ENCODE data around the gene GSC.
"Not testable (repeated sequence)": the region's sequence is repeated elsewhere in the genome, so short reads cannot be mapped to it uniquely, and the experiment has no call there.

Gene GSC

DNA sequence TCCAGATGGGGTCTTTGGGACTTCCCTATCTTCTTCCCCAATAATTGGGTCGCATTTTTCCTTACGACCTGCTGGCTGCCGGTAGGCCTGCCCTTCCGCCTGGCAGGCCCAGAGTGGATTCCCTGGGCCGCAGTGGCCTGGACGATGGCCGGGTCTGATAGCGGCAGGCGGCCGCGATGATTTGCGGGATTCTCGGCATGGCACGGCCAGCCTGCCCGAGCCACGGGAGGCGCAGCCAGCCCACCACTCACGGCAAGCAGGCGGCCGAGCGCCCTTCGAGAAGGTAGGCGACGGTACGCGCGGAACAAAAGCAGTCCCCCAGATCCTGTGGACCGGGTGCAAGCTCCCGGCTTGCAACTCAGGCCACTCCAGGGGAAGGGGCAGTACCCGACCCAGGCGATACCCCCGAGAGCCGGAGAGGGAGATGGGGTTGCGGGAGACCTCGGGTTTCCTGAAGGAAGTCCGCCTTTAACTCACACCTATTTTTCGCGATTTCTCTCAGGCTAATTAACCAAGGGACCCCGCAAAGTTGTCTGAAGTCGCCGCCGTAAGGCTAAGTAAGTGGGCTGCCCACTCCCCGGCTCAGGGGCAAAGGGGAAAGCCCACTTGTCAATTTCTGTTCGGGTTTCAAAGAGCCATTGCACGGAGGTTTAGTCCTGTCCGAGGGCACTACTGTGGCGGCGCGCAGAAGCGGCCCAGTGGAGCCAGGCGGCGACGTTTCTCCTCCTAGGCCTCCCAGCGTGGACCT is 1.4 kb upstream of the GSC start:
- DNase-seq = no peak

DNA sequence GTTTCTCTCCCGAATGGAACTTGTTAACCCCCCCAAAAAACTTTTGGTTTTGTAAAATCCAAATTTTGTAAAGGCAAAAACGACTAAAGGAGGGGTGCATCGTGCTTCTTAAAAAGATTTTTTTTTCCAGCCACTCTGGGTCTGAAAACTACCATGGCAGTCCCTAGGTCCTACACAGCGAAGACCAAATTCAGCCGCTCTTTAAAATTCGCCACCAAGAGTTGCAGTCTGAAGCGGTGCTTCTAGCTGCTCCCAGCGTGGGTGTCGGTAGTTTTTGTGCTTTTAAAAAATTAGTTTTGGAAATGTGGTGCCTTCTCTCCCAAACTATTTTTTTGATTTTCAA is 873 bp upstream of the GSC start:
- no peak for DNase-seq

DNA sequence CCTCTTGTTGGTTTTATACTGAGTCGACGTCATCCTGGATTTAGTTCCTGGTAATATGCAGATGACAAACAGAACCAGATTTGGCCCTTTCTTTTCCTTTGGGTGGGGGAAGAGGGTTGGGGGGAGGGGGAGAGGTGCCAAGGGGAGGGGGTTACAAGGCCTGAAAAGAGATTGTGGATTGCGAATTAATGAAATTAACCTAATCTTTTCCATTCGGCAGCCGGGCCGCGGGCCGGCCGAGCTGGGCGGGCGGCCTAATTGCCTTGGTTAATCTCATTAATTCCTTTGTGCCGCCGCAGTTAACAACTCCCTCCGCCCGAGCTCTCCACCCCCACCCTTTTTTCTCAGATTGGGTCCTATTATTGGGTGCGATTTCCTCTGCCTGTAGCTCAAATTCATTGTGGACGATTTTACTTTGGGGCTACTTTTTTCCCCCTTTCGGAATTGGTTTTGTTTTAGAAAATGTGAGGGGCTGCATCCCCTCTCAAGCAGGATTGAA is 387 bp upstream of the GSC start:
- no peak for DNase-seq

- no peak for DNase-seq
Measured at GRCh38 chr14:94768521-94769390, 1.2 kb downstream of the GSC start.

- DNase-seq = no peak
Measured at GRCh38 chr14:94768141-94768520, 1.8 kb downstream of the GSC start.

- no peak for DNase-seq
Measured at GRCh38 chr14:94767321-94767878, 2.5 kb downstream of the GSC start.

DNA sequence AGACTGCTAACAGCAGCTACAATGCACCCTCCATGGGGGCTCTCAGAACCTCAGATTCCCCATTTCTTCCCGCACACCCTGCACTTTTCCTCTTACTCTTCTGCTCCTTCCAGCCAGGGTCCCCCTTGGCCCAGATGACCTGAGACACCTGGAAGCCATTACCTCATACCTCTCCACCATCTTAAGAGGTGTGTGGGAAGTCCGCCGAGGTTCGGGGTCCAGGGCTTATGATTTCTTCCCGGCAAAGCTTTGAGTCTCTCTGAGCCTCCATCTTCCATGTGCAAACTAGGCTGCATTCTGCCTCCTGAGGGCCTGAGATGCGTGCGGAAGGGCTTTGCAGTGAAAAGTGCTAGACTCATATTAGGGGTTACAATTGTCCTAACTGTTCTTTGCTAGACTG is 5.3 kb downstream of the GSC start:
- DNase-seq = no peak

DNA sequence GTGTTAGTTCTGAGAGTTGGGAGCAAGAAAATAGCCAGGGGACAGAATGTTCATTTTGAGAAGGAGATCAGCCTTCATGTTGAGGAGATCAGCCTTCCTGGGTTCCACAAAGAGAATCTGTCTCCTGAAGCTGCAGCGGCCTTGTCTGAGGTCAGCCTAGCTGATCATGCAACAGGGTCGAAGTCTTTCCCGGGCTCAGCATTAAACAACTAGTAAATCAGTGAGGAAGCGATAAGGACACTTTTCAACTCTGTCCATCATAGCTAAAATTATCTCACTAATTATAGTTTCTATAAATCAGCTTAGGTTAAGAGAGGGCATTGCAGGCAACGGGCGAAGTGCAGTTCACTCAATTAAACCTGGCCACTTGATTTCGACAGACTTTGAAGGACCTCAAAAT is 7.5 kb downstream of the GSC start:
- DNase-seq = no peak

GRCh38 chr14:94761997-94762377 is 7.9 kb downstream of the GSC start:
- DNase-seq = no peak

DNA sequence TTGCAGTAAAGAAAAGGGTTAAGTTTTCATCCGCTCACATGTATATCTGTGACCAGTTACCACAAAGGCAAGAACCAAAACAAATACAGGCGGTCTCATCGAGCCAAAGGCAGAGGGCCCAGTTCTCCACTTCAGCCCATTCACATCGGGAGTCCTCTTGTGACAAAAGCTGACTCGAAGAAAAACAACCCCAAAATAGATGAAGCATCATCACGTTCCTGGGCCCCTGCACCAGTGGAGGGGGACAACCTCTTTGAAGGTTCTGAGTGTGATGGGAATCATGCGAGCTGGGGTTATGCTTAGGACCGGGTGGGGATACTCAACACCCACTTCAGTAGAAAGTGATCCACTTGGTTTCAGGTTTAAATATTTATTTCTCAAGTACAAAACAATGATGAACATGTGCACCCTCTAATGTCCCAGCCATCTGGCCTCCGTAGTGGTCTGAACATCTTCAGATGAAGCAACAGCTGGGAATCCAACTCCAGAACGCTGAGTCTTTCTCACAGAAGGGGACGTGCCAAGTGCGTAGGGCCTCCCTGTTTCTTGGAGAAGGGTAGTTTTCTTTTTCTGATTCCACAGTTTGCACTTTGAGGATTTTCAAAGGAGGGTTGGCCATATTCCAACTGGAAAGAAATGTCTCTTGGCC is 8.4 kb downstream of the GSC start:
- DNase-seq = no peak

DNA sequence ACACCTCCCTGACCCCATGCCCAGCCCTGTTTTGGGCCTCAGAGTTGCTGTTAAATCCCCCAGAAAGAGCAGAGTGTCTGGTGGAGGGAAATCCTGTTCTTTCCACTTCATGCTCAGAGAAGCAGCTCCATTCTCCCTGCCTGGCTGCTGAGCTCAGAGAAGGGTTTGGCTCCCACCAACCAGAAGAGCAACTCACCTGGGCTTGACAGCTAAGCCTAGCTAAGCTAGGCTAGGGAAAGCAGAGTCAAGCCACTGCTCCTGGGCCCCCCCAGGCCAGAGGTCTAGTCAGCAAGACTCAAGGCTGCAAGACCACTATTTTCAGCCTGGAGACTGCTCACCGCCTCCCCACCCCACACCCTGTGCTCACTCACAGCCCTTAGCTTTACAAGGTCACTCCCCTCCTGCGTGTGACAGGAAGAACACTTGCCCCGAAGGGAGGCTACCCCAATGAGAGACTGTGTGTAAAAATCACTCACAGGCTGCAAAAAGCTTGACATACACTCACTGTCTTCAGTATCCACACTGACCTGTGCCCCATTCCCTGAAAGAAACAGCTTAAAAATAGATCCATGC is 13.5 kb downstream of the GSC start:
- no peak for DNase-seq

- no peak for DNase-seq
Measured at GRCh38 chr14:94754391-94754942, 15.4 kb downstream of the GSC start.

- DNase-seq = no peak
Measured at GRCh38 chr14:94752591-94753436, 17.1 kb downstream of the GSC start.

DNA sequence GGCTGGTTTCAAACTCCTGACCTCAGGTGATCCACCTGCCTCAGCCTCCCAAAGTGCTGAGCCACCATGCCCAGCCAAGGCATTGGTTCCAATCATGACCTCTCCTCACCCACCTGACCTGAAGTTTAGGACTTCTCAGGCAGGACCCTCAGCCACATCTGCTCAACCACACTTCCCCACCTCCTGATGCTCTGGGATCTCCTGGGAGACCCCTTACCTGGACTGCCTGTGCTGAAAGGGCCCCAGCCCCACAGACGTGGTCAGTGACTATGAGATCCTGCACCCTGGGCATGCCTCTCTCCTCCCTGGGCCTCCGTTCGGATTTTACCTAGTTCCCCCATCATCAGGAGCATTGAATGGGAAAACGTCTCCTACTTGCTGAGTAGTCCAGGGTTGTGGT is 18.0 kb downstream of the GSC start:
- no peak for DNase-seq

- no peak for DNase-seq
Measured at GRCh38 chr14:94751321-94751720, 18.6 kb downstream of the GSC start.

- no peak for DNase-seq
Measured at GRCh38 chr14:94750371-94750770, 19.5 kb downstream of the GSC start.

- no peak for DNase-seq
Measured at GRCh38 chr14:94748667-94749347, 21.1 kb downstream of the GSC start.

GRCh38 chr14:94747739-94748138 is 22.2 kb downstream of the GSC start:
- no peak for DNase-seq

- DNase-seq = not testable (repeated sequence)
Measured at GRCh38 chr14:94747153-94747552, 22.8 kb downstream of the GSC start.

GRCh38 chr14:94746131-94746530 is 23.8 kb downstream of the GSC start:
- DNase-seq = no peak

GRCh38 chr14:94738751-94739150 is 31.2 kb downstream of the GSC start:
- no peak for DNase-seq
